Esophagus squamous epithelium (tissue), 5 donors: ENCODE data around the gene ANKLE1. TPM values are rescaled to one million over a fixed set of nuclear protein-coding genes. Genes with fewer than 3 reads are reported as not detected.
"Not testable (repeated sequence)": the region's sequence is repeated elsewhere in the genome, so short reads cannot be mapped to it uniquely, and the experiment has no call there.

Source experiments
- DNase-seq: peaks from one replicate; lab custom pipeline; 2025; lab: John Stamatoyannopoulos, UW
- H3K27ac ChIP-seq, 4 donors: fragments of 200-600 bp; sonication (generic); one replicate each; pipeline ENCODE4 v1.5.1; 2016 to 2019; ENCODE audit warnings: mild to moderate bottlenecking in 1 of 4
- H3K27me3 ChIP-seq, 4 donors: fragments of 200-600 bp; sonication (generic); 1 replicate in 3 of 4; 2 replicates in 1 of 4; pipeline versions ENCODE4 v1.5.1 to v1.6.0; 2017 to 2021; ENCODE audit warnings: antibody characterized with exemption in 1 of 4
- H3K36me3 ChIP-seq, 3 donors: fragments of 200-600 bp; sonication (generic); one replicate each; pipeline ENCODE4 v1.5.1; 2016 to 2019
- H3K4me1 ChIP-seq, 3 donors: fragments of 200-600 bp; sonication (generic); one replicate each; pipeline ENCODE4 v1.5.1; 2017 to 2019
- H3K4me3 ChIP-seq, 4 donors: fragments of 200-600 bp; sonication (generic); 1 replicate in 3 of 4; 2 replicates in 1 of 4; pipeline ENCODE4 v1.5.1; 2016 to 2019; ENCODE audit warnings: mild to moderate bottlenecking in 2 of 4, moderate library complexity in 1 of 4
- H3K9me3 ChIP-seq, 3 donors: fragments of 200-600 bp; sonication (generic); one replicate each; pipeline ENCODE4 v1.5.1; 2016 to 2019
- POLR2A ChIP-seq, 4 donors: fragments of 450-650 bp; IDR thresholded peaks; one replicate each; pipeline ENCODE4 v1.6.1; 2017; ENCODE audit warnings: antibody characterized with exemption in 4 of 4, mild to moderate bottlenecking in 4 of 4, moderate library complexity in 3 of 4
- WGBS, 2 donors: methylation state at CpG; one replicate each; pipeline ENCODE4 v1.1.5; 2018; 5-methylcytosine and 5-hydroxymethylcytosine counted together
- intact Hi-C: fragments of 100-400 bp; cut with DNase I; formaldehyde crosslinking; loops from one replicate; pipeline ENCODE4 v1.15.0; 2022
- total RNA-seq, 4 donors: library from RNA; depleted of rRNA; stranded (reverse); fragments of >200 nt; gene quantifications; one replicate each; pipeline ENCODE4 v1.1.0, GENCODE V29; 2016
- TF ChIP-seq, protein P1 (sequence below), 6 experiments: fragments of 450-650 bp in 4 of 6; fragments of 200-600 bp in 2 of 6; sonication (generic) in 2 of 6; IDR thresholded peaks; one replicate each; pipeline ENCODE4 v1.5.1; 2016 to 2019; ENCODE audit warnings: antibody characterized with exemption in 6 of 6, mild to moderate bottlenecking in 4 of 6, moderate library complexity in 4 of 6
- donor health status: DM: yes; HTN: yes; CAD: no.

Gene ANKLE1
- total RNA-seq, 4 donors from 2014 or later: 0.12 to 0.57 (median 0.22) TPM; not detected in 1

DNA sequence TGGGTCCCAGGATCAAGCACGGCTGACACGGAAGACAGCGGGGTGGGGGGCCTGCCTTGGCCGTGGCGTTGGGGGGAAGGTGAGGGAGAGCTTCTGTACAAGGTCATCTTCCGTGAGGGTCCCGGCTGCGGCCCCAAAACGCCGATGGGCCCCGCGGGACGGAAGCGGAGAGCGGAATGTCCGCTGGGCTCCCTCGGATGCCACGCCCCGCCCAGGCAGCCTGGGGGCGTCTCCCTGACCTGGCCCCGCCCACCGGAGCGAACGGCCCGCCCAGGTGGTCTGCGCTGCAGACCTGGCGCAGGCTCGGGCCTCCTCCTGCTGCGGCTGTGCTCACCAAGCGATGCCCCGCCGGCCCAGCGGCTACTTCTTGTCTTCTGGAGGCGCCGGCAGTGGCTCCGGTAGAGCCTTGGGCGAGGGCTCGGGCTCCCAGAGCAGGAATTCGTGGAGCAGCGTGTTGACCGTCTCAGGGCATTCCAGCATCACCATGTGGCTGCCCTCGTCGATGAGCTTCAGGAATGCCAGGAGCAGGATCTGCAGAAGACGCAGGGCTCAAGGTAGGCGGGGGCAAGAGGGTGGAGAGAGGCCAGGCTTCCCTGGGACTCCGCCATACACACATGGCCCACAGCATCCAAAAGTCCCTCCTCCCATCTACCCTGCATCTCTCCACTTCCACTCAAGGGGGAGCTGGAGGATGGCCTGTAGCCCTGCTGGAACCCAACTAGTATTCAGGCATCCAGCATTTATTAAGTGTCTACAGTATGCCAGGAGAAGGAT, 10.8 kb downstream of the ANKLE1 start:
- TF ChIP-seq, protein P1, sequence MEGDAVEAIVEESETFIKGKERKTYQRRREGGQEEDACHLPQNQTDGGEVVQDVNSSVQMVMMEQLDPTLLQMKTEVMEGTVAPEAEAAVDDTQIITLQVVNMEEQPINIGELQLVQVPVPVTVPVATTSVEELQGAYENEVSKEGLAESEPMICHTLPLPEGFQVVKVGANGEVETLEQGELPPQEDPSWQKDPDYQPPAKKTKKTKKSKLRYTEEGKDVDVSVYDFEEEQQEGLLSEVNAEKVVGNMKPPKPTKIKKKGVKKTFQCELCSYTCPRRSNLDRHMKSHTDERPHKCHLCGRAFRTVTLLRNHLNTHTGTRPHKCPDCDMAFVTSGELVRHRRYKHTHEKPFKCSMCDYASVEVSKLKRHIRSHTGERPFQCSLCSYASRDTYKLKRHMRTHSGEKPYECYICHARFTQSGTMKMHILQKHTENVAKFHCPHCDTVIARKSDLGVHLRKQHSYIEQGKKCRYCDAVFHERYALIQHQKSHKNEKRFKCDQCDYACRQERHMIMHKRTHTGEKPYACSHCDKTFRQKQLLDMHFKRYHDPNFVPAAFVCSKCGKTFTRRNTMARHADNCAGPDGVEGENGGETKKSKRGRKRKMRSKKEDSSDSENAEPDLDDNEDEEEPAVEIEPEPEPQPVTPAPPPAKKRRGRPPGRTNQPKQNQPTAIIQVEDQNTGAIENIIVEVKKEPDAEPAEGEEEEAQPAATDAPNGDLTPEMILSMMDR (IDR thresholded peaks at IDR 0.05): peak; percentile 60 to 85 (median 66)
- TF ChIP-seq POLR2A (IDR thresholded peaks at IDR 0.05): peak in 1 of 4 donors; percentile 34
- 0% methylated on average over 2 to 16 of the region's 46 CpGs for WGBS, 2 donors

DNA sequence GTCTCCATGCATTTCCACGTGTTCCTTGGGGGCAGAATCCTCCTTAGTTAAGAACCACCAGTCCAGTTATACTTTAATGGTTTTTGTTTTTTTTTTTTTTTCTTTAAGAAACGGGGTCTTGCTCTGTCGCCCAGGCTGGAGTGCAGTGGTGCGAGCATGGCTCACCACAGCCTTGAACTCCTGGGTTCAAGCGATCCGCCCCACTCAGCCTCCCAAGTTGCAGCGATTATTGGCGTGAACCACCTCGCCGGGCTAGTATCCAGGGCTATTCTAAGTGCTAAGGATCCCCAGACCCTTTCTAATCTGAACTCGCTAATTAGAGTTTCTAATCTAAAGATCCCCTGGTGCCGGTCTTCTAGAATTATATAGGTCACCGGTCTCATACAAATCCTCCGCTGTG, 11.9 kb downstream of the ANKLE1 start:
- intact Hi-C loops: loop anchor here (10.0 kb wide), 1 partner anchor 91 kb away; no protein-coding TSS in a partner anchor
- H3K4me3 ChIP-seq: no peak overlapping the region
- H3K4me1 ChIP-seq: peaks cover 8 to 34% (median 8%) of the 10 kb centered on the region in 3 donors
- peaks cover 0 to 18% (median 0%) of the 10 kb centered on the region in 3 donors for H3K36me3 ChIP-seq
- TF ChIP-seq POLR2A (IDR thresholded peaks at IDR 0.05): no peak
- TF ChIP-seq, protein P1 (IDR thresholded peaks at IDR 0.05): no peak
- no peak overlapping the region for H3K27ac ChIP-seq
- no peaks in the 10 kb centered on the region for H3K9me3 ChIP-seq
- WGBS, 2 donors: 83 to 93% methylated on average over 12 to 14 of the region's 14 CpGs
- DNase-seq: no peak
- H3K27me3 ChIP-seq: peaks cover 0 to 9% (median 0%) of the 10 kb centered on the region in 4 donors

More for the DNA sequence above, 10.8 kb downstream of the ANKLE1 start:
- H3K9me3 ChIP-seq: no peaks in the 10 kb centered on the region
- peaks cover 8 to 34% (median 8%) of the 10 kb centered on the region in 3 donors for H3K4me1 ChIP-seq
- peak overlapping the region; percentile 54 to 72 (median 65) for H3K4me3 ChIP-seq
- no peak for DNase-seq
- H3K36me3 ChIP-seq: peaks cover 0 to 7% (median 0%) of the 10 kb centered on the region in 3 donors
- intact Hi-C loops: loop anchor here (10.0 kb wide), 1 partner anchor 92 kb away; no protein-coding TSS in a partner anchor
- H3K27me3 ChIP-seq: peaks cover 0 to 11% (median 0%) of the 10 kb centered on the region in 4 donors
- peak overlapping the region; percentile 68 to 88 (median 79) for H3K27ac ChIP-seq

DNA sequence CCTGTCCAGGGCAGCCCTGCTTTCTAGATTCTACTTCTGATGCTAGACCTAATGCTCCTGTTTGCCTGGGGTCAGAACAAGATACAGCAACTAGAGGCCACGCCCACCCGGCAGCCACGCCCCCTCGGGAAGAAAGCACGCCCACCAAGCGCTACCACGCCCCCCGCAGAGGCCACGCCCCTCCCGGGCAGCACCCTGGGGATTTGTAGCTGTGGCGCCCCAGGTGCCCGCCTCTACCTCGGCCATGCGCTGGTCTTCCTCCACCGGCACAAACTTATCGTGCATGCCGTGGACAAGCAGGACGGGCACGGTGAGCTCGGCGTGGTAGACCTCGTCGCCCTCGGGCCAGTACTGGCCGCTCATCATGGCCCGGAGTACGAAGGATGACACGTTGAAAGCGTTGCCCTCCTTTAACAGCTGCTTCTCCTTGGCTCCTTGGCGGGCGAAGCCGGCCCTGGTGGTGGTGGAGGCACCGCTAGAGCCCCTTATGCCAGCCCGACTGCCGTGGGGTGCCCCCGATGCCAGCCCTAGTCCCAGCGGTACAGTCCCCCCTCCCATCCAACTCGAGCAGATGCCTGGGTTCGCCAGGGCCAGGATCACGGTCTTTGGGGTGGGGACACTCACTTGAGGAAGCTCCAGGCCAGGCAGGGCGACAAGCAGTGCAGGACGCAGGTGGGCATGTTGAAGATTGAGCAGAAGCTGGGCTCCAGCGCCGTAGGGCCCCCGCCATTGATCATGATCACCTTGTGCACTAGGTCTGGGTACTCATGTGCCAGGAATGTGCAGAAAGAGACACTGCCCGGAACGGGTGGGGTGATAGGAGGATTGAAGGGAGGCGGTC, 12.6 kb downstream of the ANKLE1 start:
- H3K4me3 ChIP-seq: no peak overlapping the region
- no peaks in the 10 kb centered on the region for H3K9me3 ChIP-seq
- H3K36me3 ChIP-seq: peaks cover 0 to 18% (median 0%) of the 10 kb centered on the region in 3 donors
- no peak for DNase-seq
- peaks cover 0 to 2% (median 0%) of the 10 kb centered on the region in 4 donors for H3K27me3 ChIP-seq
- peak overlapping the region in 1 of 4 donors; percentile 3 for H3K27ac ChIP-seq
- peaks cover 8 to 33% (median 8%) of the 10 kb centered on the region in 3 donors for H3K4me1 ChIP-seq
- TF ChIP-seq POLR2A (IDR thresholded peaks at IDR 0.05): no peak
- TF ChIP-seq, protein P1 (IDR thresholded peaks at IDR 0.05): no peak
- 67 to 93% methylated on average over 10 to 19 of the region's 48 CpGs for WGBS, 2 donors
- intact Hi-C loops: loop anchor here (10.0 kb wide), 1 partner anchor 91 kb away; no protein-coding TSS in a partner anchor

DNA sequence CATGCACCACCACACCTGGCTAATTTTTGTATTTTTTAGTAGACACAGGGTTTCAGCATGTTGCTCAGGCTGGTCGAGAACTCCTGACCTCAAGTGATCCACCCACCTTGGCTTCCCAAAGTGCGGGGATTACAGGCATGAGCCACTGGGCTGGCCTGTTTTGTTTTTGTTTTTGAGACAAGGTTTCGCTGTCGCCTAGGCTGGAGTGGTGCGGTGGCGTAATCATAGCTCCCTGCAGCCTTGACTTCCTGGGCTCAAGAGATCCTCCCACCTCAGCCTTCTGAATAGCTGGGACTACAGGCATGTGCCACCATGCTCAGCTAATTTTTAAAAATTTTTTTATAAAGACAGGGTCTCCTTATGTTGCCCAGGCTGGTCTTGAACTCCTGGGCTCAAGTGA, 13.8 kb downstream of the ANKLE1 start:
- WGBS, 2 donors: 88 to 92% methylated on average over 5 to 6 of the region's 6 CpGs
- not testable (repeated sequence) for H3K4me3 ChIP-seq, H3K27me3 ChIP-seq, H3K9me3 ChIP-seq, DNase-seq, H3K27ac ChIP-seq
- H3K36me3 ChIP-seq: peaks cover 0 to 24% (median 0%) of the 10 kb centered on the region in 3 donors
- H3K4me1 ChIP-seq: peaks cover 8 to 28% (median 8%) of the 10 kb centered on the region in 3 donors
- intact Hi-C loops: loop anchor here (10.0 kb wide), 1 partner anchor 89 kb away; no protein-coding TSS in a partner anchor

DNA sequence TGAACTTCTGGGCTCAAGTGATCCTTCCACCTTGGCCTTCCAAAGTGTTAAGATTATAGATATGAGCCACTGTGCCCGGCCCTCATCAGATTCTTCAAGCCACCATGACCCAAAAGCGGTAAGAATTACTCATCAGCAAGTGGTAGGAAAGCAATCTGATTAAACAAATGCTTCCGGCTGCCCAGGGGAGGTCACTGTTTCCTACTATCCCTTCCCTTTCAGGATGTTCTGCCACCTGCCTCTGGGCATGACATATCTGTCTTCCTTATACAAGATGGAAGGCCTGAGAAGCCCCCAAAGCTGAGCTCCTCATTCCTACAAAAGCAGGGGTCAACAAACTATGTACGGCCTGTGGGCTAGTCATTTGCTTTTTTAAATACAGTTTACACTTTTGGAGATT, 14.6 kb downstream of the ANKLE1 start:
- WGBS, 2 donors: 47 to 49% methylated on average over 4 of the region's 4 CpGs
- DNase-seq: no peak
- TF ChIP-seq, protein P1 (IDR thresholded peaks at IDR 0.05): no peak
- TF ChIP-seq POLR2A (IDR thresholded peaks at IDR 0.05): no peak
- no peaks in the 10 kb centered on the region for H3K27me3 ChIP-seq
- no peak overlapping the region for H3K4me3 ChIP-seq
- intact Hi-C loops: loop anchor here (10.0 kb wide), 1 partner anchor 89 kb away; no protein-coding TSS in a partner anchor
- H3K36me3 ChIP-seq: peaks cover 0 to 32% (median 0%) of the 10 kb centered on the region in 3 donors
- H3K4me1 ChIP-seq: peaks cover 8 to 31% (median 8%) of the 10 kb centered on the region in 3 donors
- no peaks in the 10 kb centered on the region for H3K9me3 ChIP-seq
- H3K27ac ChIP-seq: no peak overlapping the region
